ENCODE data around the gene LIMK1. TPM values are rescaled to one million over a fixed set of nuclear protein-coding genes. Genes with fewer than 3 reads are reported as not detected.
A peak's percentile ranks its signal among the peaks of the same experiment; 100 is the strongest.

LIMK1 gene
- total RNA-seq, 1 donor from 2014 or later: 20.3 TPM

DNA sequence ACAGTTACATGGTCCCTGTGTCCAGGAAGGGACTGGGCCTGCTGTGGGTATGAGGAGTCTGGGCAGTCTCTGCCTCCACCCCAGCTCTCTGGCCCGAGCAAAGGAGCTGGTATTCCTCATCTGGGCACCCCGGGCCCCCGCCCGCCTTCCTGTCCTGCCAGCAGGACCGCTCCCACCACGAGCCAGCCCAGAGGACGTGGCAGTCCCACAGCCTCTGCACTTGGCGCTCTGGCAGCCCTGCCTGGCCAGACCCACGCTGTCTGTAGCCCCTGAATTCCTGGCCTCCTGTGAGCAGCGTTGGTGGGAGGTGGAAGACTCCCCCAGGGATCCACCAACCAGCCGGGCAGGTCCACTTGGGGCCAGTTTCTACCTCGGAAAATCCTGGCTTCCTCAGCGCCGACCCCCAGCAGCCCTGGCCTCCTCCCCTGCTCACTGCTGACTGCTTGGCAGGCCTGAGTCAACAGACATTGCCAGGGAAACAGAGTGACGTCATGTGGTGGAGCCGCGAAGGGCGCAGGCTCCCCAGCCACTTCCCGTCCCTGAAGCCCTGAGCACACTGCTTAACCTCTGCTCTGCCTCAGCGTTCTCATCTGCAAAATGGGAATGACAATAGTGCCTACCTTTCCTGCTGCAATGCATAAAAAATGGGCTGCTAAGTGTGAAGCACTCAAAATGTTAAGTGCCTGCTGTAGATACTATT, 21.6 kb upstream of the LIMK1 start:
- peaks cover 10% of the 10 kb centered on the region for H3K27me3 Mint-ChIP-seq (ENCODE audit: unreplicated experiment)
- TF ChIP-seq CTCF (IDR thresholded peaks at IDR 0.05): no peak
- H3K27ac Mint-ChIP-seq (ENCODE audit: unreplicated experiment): peak overlapping the region; percentile 84
- H3K4me1 Mint-ChIP-seq (ENCODE audit: unreplicated experiment): peaks cover 7% of the 10 kb centered on the region
- no peak overlapping the region for H3K4me3 Mint-ChIP-seq (ENCODE audit: unreplicated experiment)
- no peak for DNase-seq (ENCODE audit: extremely low spot score, unreplicated experiment)
- H3K9me3 Mint-ChIP-seq (ENCODE audit: unreplicated experiment): no peaks in the 10 kb centered on the region
- H3K36me3 Mint-ChIP-seq (ENCODE audit: unreplicated experiment): no peaks in the 10 kb centered on the region

DNA sequence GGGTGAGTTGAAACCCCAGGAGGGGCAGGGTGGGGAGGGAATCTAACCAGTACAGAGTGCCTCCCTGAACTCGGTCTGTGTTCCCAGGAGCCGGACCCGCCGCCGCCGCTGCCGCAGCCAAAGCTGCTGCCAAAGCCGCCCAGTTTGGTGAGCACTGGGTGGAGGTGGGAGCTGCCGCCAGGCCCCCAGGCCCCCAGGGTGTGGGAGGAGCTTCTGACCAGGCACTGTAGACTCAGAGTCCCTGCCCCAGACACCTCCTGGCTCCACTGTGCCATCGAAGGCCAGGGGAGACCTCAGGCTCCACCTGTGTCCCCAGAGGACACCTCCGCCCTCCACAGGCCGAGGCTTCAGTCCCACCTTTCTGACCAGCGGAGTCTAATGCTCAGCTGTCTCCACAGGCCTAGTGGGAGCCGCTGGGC, 20.4 kb upstream of the LIMK1 start:
- Mint-ChIP-seq H3K4me1 (ENCODE audit: unreplicated experiment) (peaks cover 7% of the 10 kb centered on the region), H3K4me3 (ENCODE audit: unreplicated experiment) (no peak overlapping the region), H3K36me3 (ENCODE audit: unreplicated experiment) (no peaks in the 10 kb centered on the region), H3K27me3 (ENCODE audit: unreplicated experiment) (peaks cover 4% of the 10 kb centered on the region), H3K9me3 (ENCODE audit: unreplicated experiment) (no peaks in the 10 kb centered on the region), H3K27ac (ENCODE audit: unreplicated experiment) (no peak overlapping the region)
- no peak for TF ChIP-seq CTCF (IDR thresholded peaks at IDR 0.05)
- no peak for DNase-seq (ENCODE audit: extremely low spot score, unreplicated experiment)

DNA sequence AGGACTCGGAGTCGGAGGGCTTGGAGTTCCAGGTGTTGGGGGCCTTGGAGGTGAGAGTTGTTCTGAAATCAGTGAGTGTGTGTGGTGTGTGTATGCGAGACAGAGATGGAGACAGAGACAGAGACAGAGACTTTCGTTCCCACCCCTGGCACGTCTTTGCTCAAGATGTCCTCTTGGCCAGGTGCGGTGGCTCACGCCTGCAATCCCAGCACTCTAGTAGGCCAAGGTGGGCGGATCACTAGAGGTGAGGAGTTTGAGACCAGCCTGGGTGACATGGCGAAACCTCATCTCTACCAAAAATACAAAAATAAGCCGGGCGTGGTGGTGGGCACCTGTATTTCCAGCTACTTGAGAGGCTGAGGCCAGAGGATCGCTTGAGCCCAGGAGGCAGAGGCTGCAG, 20.0 kb upstream of the LIMK1 start:
- no peak for TF ChIP-seq CTCF (IDR thresholded peaks at IDR 0.05)
- DNase-seq (ENCODE audit: extremely low spot score, unreplicated experiment): no peak
- Mint-ChIP-seq H3K27me3 (ENCODE audit: unreplicated experiment) (peaks cover under 1% of the 10 kb centered on the region), H3K27ac (ENCODE audit: unreplicated experiment) (no peak overlapping the region), H3K36me3 (ENCODE audit: unreplicated experiment) (no peaks in the 10 kb centered on the region), H3K4me3 (ENCODE audit: unreplicated experiment) (no peak overlapping the region), H3K9me3 (ENCODE audit: unreplicated experiment) (no peaks in the 10 kb centered on the region), H3K4me1 (ENCODE audit: unreplicated experiment) (peaks cover 7% of the 10 kb centered on the region)

GRCh38 chr7:74064696-74065095, 18.9 kb upstream of the LIMK1 start:
- no peak for TF ChIP-seq CTCF (IDR thresholded peaks at IDR 0.05)
- H3K4me3 Mint-ChIP-seq (ENCODE audit: unreplicated experiment): no peak overlapping the region
- DNase-seq (ENCODE audit: extremely low spot score, unreplicated experiment): no peak
- no peak overlapping the region for H3K27ac Mint-ChIP-seq (ENCODE audit: unreplicated experiment)
- no peaks in the 10 kb centered on the region for H3K27me3 Mint-ChIP-seq (ENCODE audit: unreplicated experiment)
- peaks cover 7% of the 10 kb centered on the region for H3K4me1 Mint-ChIP-seq (ENCODE audit: unreplicated experiment)
- no peaks in the 10 kb centered on the region for H3K9me3 Mint-ChIP-seq (ENCODE audit: unreplicated experiment)
- no peaks in the 10 kb centered on the region for H3K36me3 Mint-ChIP-seq (ENCODE audit: unreplicated experiment)

GRCh38 chr7:74066626-74067025, 17.0 kb upstream of the LIMK1 start:
- H3K36me3 Mint-ChIP-seq (ENCODE audit: unreplicated experiment): no peaks in the 10 kb centered on the region
- TF ChIP-seq CTCF (IDR thresholded peaks at IDR 0.05): no peak
- no peak for DNase-seq (ENCODE audit: extremely low spot score, unreplicated experiment)
- H3K4me1 Mint-ChIP-seq (ENCODE audit: unreplicated experiment): peaks cover 7% of the 10 kb centered on the region
- H3K9me3 Mint-ChIP-seq (ENCODE audit: unreplicated experiment): no peaks in the 10 kb centered on the region
- H3K27me3 Mint-ChIP-seq (ENCODE audit: unreplicated experiment): no peaks in the 10 kb centered on the region
- no peak overlapping the region for H3K4me3 Mint-ChIP-seq (ENCODE audit: unreplicated experiment)
- no peak overlapping the region for H3K27ac Mint-ChIP-seq (ENCODE audit: unreplicated experiment)
